ENCODE measurements around the gene PPP2R5E. TPM values are rescaled to one million over a fixed set of nuclear protein-coding genes. Genes with fewer than 3 reads are reported as not detected.
A peak's percentile ranks its signal among the peaks of the same experiment; 100 is the strongest.
"Not testable (repeated sequence)": the region's sequence is repeated elsewhere in the genome, so short reads cannot be mapped to it uniquely, and the experiment has no call there.

Gene PPP2R5E
- total RNA-seq (10 to 100 TPM; 18.8 to 21.6 TPM), polyA plus RNA-seq (ENCODE audit: insufficient read depth, low read depth, low replicate concordance) (33.6 TPM)
- long read RNA-seq, donor 1, full-length matches to known transcripts = 6 of 25 reads
- long read RNA-seq, donor 1, partial matches to known transcripts = 19 of 25 reads
- long read RNA-seq, donor 1, other reads (novel, unspliced or antisense) = 0 of 25 reads
- long read RNA-seq, donor 2, full-length matches to known transcripts = 3 of 3 reads
- long read RNA-seq, donor 2, partial matches to known transcripts = 0 of 3 reads
- long read RNA-seq, donor 2, other reads (novel, unspliced or antisense) = 0 of 3 reads

DNA sequence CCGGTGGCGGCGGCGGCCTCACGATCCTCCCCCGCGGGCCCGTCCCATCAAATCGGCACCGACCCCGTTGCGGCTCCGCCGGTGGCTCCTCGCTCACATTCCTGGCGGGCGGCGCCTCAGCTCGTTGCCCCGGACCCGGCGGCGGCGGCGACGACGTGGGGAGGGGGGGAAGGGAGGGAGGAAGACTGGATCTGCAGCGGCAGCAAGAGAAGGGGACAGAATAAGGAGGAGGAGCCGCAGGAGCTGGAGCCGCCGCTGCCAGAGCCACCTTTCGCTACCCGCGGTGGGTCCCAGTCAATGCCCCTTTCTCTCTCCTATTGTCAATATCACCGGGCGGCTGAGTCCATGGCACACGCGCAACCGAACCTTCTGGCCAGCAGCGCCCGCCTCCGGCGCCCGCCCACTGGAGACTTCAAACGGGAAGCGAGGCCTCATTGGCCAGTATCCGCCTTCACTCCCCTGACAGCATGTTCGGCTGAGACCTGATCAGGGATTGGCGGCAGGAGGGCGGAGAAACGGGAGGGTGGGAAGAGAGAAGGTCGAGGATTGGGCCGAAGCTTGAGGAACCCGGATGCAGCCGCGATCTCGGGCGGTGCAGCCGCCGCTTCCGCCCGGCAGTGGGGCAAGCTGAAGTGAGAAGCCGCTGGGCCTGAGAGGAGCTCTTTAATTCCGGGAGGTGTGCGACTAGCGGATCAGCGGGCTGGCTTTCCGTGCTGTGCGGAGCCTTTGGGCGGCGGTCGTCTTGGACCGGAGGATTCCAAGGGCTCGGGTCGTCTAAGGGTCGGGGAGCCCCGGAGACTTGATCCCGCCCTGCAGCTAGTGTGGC, at the start of gene PPP2R5E:
Gene PPP2R5E, minus strand, starts transcription at position 378 of the 826 bp plus-strand sequence. CDS start 3,692 bp downstream, outside the sequence.
- H3K27me3 ChIP-seq = no peaks in the 10 kb centered on the region
- H3K36me3 ChIP-seq (ENCODE audit: low read depth, missing control alignments) = no peaks in the 10 kb centered on the region
- peak; percentile 99 for DNase-seq
- no peaks in the 10 kb centered on the region for H3K4me1 ChIP-seq
- peak within 1 kb of the TSS; percentile 91 to 93 for H3K27ac ChIP-seq
- TF ChIP-seq, protein P1, sequence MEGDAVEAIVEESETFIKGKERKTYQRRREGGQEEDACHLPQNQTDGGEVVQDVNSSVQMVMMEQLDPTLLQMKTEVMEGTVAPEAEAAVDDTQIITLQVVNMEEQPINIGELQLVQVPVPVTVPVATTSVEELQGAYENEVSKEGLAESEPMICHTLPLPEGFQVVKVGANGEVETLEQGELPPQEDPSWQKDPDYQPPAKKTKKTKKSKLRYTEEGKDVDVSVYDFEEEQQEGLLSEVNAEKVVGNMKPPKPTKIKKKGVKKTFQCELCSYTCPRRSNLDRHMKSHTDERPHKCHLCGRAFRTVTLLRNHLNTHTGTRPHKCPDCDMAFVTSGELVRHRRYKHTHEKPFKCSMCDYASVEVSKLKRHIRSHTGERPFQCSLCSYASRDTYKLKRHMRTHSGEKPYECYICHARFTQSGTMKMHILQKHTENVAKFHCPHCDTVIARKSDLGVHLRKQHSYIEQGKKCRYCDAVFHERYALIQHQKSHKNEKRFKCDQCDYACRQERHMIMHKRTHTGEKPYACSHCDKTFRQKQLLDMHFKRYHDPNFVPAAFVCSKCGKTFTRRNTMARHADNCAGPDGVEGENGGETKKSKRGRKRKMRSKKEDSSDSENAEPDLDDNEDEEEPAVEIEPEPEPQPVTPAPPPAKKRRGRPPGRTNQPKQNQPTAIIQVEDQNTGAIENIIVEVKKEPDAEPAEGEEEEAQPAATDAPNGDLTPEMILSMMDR (IDR thresholded peaks at IDR 0.05) = peak in 1 of 3 experiments; percentile 24
- TF ChIP-seq POLR2A (IDR thresholded peaks at IDR 0.05) = peak; percentile 12
- peak within 1 kb of the TSS; percentile 96 to 98 for H3K4me3 ChIP-seq
- no peaks in the 10 kb centered on the region for H3K9me3 ChIP-seq
- 1% methylated on average over 26 to 67 of the region's 78 CpGs for WGBS, 2 donors
- intact Hi-C loops (cut with DNase I; ENCODE audit: low total_unique reads) = no loop called here

DNA sequence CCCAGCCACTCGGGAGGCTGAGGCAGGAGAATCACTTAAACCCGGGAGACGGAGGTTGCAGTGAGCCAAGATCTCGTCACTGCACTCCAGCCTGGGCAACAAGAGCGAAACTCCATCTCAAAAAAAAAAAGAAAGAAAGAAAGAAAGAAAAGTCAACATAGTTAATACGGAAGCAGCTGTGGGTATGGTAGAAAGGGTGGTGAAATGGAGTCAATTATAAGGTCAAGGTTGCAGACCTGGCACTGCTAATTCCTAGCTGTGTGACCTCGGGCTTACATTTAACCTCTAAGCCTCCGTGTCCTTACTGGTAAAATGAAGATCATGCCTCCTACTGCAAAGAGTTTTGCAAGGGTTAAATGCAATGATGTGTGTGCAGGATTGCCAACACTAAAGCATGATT, 39.9 kb upstream of the PPP2R5E start:
- H3K27me3 ChIP-seq; H3K36me3 ChIP-seq (ENCODE audit: low read depth, missing control alignments); intact Hi-C loops (cut with DNase I; ENCODE audit: low total_unique reads); H3K4me1 ChIP-seq; H3K27ac ChIP-seq; H3K4me3 ChIP-seq; H3K9me3 ChIP-seq; DNase-seq: not testable (repeated sequence)
- WGBS, 2 donors = 72 to 80% methylated on average over 8 of the region's 8 CpGs

DNA sequence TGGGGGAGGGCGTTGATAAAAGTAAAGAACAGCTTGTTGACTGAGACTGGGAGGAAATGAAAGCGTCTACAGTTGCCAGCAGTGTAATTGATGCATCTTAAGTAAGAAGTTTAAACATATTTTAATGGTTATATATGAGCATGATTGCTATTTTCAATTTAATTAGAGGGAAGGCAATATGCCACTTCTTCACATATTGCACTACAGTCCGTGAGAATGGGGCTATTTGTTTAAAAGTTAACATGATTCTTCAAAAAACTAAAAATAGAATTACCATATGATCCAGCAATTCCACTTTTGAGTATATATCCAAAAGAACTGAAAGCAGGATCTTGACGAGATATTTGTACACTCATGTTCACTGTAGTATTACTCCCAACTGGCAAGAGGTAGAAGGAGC, 38.3 kb upstream of the PPP2R5E start:
- Histone ChIP-seq H3K4me1 (no peaks in the 10 kb centered on the region), H3K36me3 (ENCODE audit: low read depth, missing control alignments) (no peaks in the 10 kb centered on the region), H3K27me3 (no peaks in the 10 kb centered on the region), H3K27ac (no peak overlapping the region), H3K4me3 (no peak overlapping the region), H3K9me3 (no peaks in the 10 kb centered on the region)
- TF ChIP-seq, protein P1 (IDR thresholded peaks at IDR 0.05) = no peak
- no peak for TF ChIP-seq POLR2A (IDR thresholded peaks at IDR 0.05)
- WGBS, 2 donors = 45 to 56% methylated on average over 4 of the region's 4 CpGs
- intact Hi-C loops (cut with DNase I; ENCODE audit: low total_unique reads) = no loop called here
- no peak for DNase-seq

- Histone ChIP-seq H3K27me3 (no peaks in the 10 kb centered on the region), H3K9me3 (no peaks in the 10 kb centered on the region), H3K4me3 (no peak overlapping the region), H3K27ac (no peak overlapping the region), H3K36me3 (ENCODE audit: low read depth, missing control alignments) (no peaks in the 10 kb centered on the region), H3K4me1 (no peaks in the 10 kb centered on the region)
- TF ChIP-seq, protein P1 (IDR thresholded peaks at IDR 0.05) = no peak
- TF ChIP-seq POLR2A (IDR thresholded peaks at IDR 0.05) = no peak
- WGBS, 2 donors = 93 to 100% methylated on average over 1 of the region's 1 CpG
- intact Hi-C loops (cut with DNase I; ENCODE audit: low total_unique reads) = no loop called here
- no peak for DNase-seq
These were observed 35.1 kb upstream of the PPP2R5E start for GRCh38 chr14:63578300-63578699.

DNA sequence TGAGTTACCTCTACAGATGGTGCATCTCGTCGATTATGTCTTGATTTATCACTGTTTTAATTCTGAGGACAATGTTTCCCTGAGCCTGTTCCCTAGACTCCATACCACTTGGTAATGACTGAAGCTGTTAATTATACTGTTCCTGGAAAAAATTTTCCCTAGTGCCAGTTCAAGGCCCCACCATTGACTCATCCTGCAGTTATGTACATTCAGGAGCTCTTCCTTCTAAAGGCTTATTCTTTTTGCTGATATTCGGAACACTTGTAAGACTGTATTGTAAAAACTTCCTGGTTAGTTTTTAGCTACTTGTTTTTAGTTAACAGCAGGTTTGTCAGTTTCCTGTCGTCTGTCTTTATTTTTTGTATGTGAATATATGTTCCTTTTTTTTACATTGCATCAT, 30.4 kb upstream of the PPP2R5E start:
- Histone ChIP-seq H3K4me3 (no peak overlapping the region), H3K9me3 (no peaks in the 10 kb centered on the region), H3K27me3 (no peaks in the 10 kb centered on the region), H3K4me1 (no peaks in the 10 kb centered on the region), H3K36me3 (ENCODE audit: low read depth, missing control alignments) (no peaks in the 10 kb centered on the region), H3K27ac (no peak overlapping the region)
- DNase-seq = no peak
- intact Hi-C loops (cut with DNase I; ENCODE audit: low total_unique reads) = no loop called here
- 68 to 75% methylated on average over 4 of the region's 4 CpGs for WGBS, 2 donors
- no peak for TF ChIP-seq POLR2A (IDR thresholded peaks at IDR 0.05)
- TF ChIP-seq, protein P1 (IDR thresholded peaks at IDR 0.05) = no peak

Data from testis (tissue), 5 donors.